Measurements from ENCODE around the gene CMKLR1.

- no peak for TF ChIP-seq EZH2 (IDR thresholded peaks at IDR 0.05; ENCODE audit: borderline replicate concordance, low read length)
- TF ChIP-seq, protein P1, sequence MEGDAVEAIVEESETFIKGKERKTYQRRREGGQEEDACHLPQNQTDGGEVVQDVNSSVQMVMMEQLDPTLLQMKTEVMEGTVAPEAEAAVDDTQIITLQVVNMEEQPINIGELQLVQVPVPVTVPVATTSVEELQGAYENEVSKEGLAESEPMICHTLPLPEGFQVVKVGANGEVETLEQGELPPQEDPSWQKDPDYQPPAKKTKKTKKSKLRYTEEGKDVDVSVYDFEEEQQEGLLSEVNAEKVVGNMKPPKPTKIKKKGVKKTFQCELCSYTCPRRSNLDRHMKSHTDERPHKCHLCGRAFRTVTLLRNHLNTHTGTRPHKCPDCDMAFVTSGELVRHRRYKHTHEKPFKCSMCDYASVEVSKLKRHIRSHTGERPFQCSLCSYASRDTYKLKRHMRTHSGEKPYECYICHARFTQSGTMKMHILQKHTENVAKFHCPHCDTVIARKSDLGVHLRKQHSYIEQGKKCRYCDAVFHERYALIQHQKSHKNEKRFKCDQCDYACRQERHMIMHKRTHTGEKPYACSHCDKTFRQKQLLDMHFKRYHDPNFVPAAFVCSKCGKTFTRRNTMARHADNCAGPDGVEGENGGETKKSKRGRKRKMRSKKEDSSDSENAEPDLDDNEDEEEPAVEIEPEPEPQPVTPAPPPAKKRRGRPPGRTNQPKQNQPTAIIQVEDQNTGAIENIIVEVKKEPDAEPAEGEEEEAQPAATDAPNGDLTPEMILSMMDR (IDR thresholded peaks at IDR 0.05; ENCODE audit: low read length): no peak
These were observed 83.9 kb downstream of the CMKLR1 start for GRCh38 chr12:108255252-108255602.
